Ovary (tissue), 9 donors: Measurements from ENCODE around the gene NEMP1. TPM values are rescaled to one million over a fixed set of nuclear protein-coding genes. Genes with fewer than 3 reads are reported as not detected.
"Not testable (repeated sequence)": the region's sequence is repeated elsewhere in the genome, so short reads cannot be mapped to it uniquely, and the experiment has no call there.

Experiments used
- DNase-seq, 5 donors: peaks; one replicate each; pipeline ENCODE4 v3.0.0-alpha.2; 2019 to 2020
- H3K27ac ChIP-seq, 2 donors: fragments of 200-600 bp; one replicate each; pipeline versions ENCODE4 v1.5.1 to v1.8.0; 2019 to 2022
- H3K27me3 ChIP-seq: fragments of 200-600 bp; one replicate; pipeline ENCODE4 v1.8.0; 2022
- H3K36me3 ChIP-seq: fragments of 200-600 bp; sonication (generic); one replicate; pipeline ENCODE4 v1.5.1; 2019
- H3K4me1 ChIP-seq: one replicate; pipeline ENCODE4 v1.8.1; 2013; ENCODE audit warnings: mild to moderate bottlenecking, moderate library complexity; ENCODE audit not compliant: insufficient read depth
- H3K4me3 ChIP-seq: fragments of 200-600 bp; sonication (generic); one replicate; pipeline ENCODE4 v1.5.1; 2017
- H3K9me3 ChIP-seq, 2 donors: fragments of 200-600 bp in 1 of 2; sonication (generic) in 1 of 2; one replicate each; pipeline versions ENCODE4 v1.5.1 to v1.8.1; 2013 to 2019; ENCODE audit warnings: mild to moderate bottlenecking in 1 of 2, moderate library complexity in 1 of 2
- EP300 ChIP-seq: sonication (generic); formaldehyde crosslinking; IDR thresholded peaks from one replicate; pipeline ENCODE4 v1.6.1; 2017; ENCODE audit warnings: antibody characterized with exemption
- POLR2A ChIP-seq: fragments of 450-650 bp; IDR thresholded peaks from one replicate; pipeline ENCODE4 v1.6.1; 2017; ENCODE audit warnings: antibody characterized with exemption, mild to moderate bottlenecking, moderate library complexity
- WGBS, 3 donors: extraction: QIAGEN DNeasy Blood & Tissue Kit in 1 of 3; methylation state at CpG; one replicate each; pipeline versions ENCODE4 v1.1.5 to v1.1.7; 2013 to 2017; 5-methylcytosine and 5-hydroxymethylcytosine counted together
- intact Hi-C, 4 donors: fragments of 100-400 bp; cut with DNase I; formaldehyde crosslinking; loops; one replicate each; pipeline versions ENCODE4 v1.11.0 to v1.15.1; 2022 to 2023
- polyA plus RNA-seq, 2 donors: library from polyadenylated mRNA; stranded (reverse); fragments of 200-250 nt in 1 of 2; fragments of 350-450 nt in 1 of 2; fragmentation: Illumina TruSeq in 1 of 2; extraction: RNeasy Lipid Tissue Mini Kit (QIAGEN cat#74804) in 1 of 2; gene quantifications; one replicate each; pipeline ENCODE4 v1.2.3, GENCODE V29; 2013 to 2014
- total RNA-seq, 7 donors: library from RNA; depleted of rRNA in 2 of 7; stranded (reverse); fragments of >200 nt in 2 of 7; fragmentation: NEBNext Ultra II Directional in 3 of 7; extraction: Animal tissue kit (Norgen Biotek cat#: 25700) in 3 of 7; gene quantifications; one replicate each; pipeline versions ENCODE4 v1.1.0 to v1.2.4, GENCODE V29; 2016 to 2023
- TF ChIP-seq, protein P1 (sequence below), 3 donors: fragments of 450-650 bp in 2 of 3; fragments of 200-600 bp in 1 of 3; IDR thresholded peaks; one replicate each; pipeline versions ENCODE4 v1.5.1 to v1.8.0; 2016 to 2022; ENCODE audit warnings: antibody characterized with exemption in 3 of 3, mild to moderate bottlenecking in 1 of 3
- donor health status: DM: no; HTN: no; CAD: no; lungs with moderate emphysema.
- donor health status: DM: no; HTN: no; CAD: no.
- donor health status: Bipolar disorder and iron deficiency.
- donor health status: DM: yes; HTN: yes; CAD: no.
- donor health status: DM: no; HTN: no; CAD: no.
- donor health status: DM: yes; HTN: yes; CAD: no.

The NEMP1 gene
- total and polyA plus RNA-seq, 9 donors, result 5.8 to 14.9 (median 10.8) TPM

- no peak for TF ChIP-seq EP300
- TF ChIP-seq, protein P1, sequence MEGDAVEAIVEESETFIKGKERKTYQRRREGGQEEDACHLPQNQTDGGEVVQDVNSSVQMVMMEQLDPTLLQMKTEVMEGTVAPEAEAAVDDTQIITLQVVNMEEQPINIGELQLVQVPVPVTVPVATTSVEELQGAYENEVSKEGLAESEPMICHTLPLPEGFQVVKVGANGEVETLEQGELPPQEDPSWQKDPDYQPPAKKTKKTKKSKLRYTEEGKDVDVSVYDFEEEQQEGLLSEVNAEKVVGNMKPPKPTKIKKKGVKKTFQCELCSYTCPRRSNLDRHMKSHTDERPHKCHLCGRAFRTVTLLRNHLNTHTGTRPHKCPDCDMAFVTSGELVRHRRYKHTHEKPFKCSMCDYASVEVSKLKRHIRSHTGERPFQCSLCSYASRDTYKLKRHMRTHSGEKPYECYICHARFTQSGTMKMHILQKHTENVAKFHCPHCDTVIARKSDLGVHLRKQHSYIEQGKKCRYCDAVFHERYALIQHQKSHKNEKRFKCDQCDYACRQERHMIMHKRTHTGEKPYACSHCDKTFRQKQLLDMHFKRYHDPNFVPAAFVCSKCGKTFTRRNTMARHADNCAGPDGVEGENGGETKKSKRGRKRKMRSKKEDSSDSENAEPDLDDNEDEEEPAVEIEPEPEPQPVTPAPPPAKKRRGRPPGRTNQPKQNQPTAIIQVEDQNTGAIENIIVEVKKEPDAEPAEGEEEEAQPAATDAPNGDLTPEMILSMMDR (IDR thresholded peaks at IDR 0.05), result no peak
- TF ChIP-seq POLR2A, result no peak
- H3K4me3 ChIP-seq, result no peak overlapping the region
- intact Hi-C loops, result no loop called here
- no peaks in the 10 kb centered on the region for H3K9me3 ChIP-seq
- DNase-seq, result no peak
- no peak overlapping the region for H3K27ac ChIP-seq
- WGBS, 3 donors, result 89 to 92% (median 90%) methylated on average over 9 of the region's 9 CpGs
- H3K36me3 ChIP-seq, result no peaks in the 10 kb centered on the region
- no peaks in the 10 kb centered on the region for H3K27me3 ChIP-seq
- H3K4me1 ChIP-seq, result no peaks in the 10 kb centered on the region
These were observed 58.4 kb downstream of the NEMP1 start for GRCh38 chr12:57019983-57020719.

DNA sequence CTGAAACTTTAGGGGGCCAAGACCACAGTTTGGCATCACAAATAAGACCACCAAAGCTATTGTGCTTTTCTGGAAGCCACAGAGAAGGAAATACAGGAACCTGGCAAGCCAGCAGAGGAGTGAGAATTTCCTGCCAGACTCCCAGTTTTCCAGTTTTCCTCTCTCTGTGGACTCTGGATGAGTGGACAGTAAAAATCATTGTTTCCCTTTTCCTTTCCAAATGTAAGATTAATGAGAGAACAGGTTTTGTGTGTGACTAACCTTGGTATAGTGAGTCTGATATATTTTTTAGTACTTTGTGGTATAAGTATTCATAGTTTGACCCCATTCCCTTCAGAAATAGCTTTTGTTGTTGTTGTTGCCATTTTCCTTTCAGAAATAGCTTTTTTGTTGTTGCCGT is 59.7 kb downstream of the NEMP1 start:
- H3K9me3 ChIP-seq, result no peaks in the 10 kb centered on the region
- WGBS, 3 donors, result 33 to 61% (median 40%) methylated on average over 1 of the region's 1 CpG
- H3K4me1 ChIP-seq, result no peaks in the 10 kb centered on the region
- intact Hi-C loops, result no loop called here
- H3K27ac ChIP-seq, result no peak overlapping the region
- no peak for DNase-seq
- H3K4me3 ChIP-seq, result no peak overlapping the region
- no peaks in the 10 kb centered on the region for H3K27me3 ChIP-seq
- H3K36me3 ChIP-seq, result no peaks in the 10 kb centered on the region
- TF ChIP-seq, protein P1 (IDR thresholded peaks at IDR 0.05), result no peak
- TF ChIP-seq EP300 (no peak), POLR2A (no peak)

DNA sequence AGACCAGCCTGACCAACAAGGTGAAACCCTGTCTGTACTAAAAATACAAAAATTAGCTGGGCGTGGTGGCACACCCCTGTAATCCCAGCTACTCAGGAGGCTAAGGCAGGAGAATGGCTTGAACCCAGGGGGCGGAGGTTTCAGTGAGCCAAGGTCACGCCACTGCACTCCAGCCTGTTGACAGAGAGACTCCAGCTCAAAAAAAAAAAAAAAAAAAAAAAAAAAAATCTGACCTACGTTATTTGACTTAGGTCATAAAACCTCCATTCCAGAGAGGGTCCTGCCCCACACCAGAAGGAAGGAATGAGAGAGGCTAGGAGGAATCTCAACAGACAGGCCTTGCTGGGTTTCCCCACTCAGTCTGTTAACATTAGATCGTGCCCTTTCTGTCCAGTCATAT is 60.2 kb downstream of the NEMP1 start:
- intact Hi-C loops, H3K4me3 ChIP-seq, H3K9me3 ChIP-seq, DNase-seq, H3K36me3 ChIP-seq, H3K27ac ChIP-seq, H3K4me1 ChIP-seq, H3K27me3 ChIP-seq: not testable (repeated sequence)
- 78 to 87% (median 82%) methylated on average over 5 of the region's 5 CpGs for WGBS, 3 donors

DNA sequence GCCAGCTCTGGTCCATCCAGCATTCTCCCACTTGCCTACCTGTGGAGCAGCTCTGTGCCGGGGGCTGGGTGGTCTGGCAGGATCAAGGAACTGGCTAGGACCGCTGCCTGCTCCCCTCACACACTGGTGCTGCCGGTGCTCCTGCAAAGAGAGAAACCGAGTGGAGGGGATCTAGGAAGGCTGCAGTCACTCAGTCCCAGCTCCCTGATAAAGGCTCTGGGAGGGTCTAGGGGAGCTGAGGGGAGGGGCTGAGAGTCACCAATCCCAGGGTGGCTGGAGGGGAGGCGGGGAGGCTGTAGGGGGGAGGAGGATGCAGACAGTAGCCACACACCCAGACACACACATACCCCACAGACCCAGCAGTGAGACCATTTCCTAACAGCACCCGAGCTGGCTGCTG is 62.2 kb downstream of the NEMP1 start, which contains the start of gene TAC3:
TAC3 (minus strand) TSS at position 182 of the 400 bp plus-strand sequence. CDS start 732 bp downstream, outside the sequence.
- Histone ChIP-seq H3K4me3 (no peak within 1 kb of the TSS), H3K9me3 (no peaks in the 10 kb centered on the region), H3K36me3 (no peaks in the 10 kb centered on the region), H3K27ac (no peak within 1 kb of the TSS), H3K27me3 (no peaks in the 10 kb centered on the region), H3K4me1 (no peaks in the 10 kb centered on the region)
- TF ChIP-seq POLR2A, result no peak
- no peak for DNase-seq
- WGBS, 3 donors, result 39 to 49% (median 40%) methylated on average over 6 of the region's 6 CpGs
- intact Hi-C loops, result no loop called here

DNA sequence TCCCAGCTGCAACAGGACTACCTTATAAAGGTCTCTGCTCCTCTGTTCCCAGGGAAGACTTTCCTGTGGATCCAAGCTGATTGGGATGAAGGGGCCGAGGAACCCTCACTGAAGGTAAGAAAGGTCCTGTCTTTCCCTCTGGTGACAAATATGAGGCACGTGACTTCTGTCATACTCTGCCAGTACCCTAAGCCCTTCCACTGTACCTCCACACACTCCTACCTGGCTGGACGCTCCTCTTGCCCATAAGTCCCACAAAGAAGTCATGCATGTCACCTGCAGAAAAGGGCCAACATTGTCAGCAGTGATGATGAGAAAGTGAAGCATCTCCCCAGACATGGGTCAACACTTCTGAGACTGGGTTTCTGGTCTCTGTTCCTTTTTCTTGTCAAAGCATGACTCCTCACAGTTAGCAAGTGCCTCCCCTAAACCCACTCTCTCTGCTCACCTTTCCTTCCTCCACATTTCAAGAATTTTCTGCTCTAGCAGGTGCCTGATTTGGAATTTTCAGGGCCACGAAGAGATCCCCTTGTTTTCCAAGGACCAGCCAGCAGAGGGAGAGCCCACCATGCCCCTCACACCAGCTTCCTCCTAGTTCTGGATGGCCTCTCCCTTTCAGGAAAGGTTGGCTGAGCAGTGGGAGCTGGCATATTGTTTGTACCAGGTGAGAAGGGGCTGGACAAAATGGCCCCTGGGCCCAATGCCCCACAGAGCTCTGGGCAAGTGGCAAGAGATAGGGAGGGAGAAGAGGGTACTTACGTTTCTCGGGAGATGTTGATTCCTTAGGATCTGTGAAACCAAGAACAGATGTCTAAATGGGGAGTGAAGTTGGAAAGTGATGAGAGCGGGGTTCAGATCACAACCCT is 65.8 kb downstream of the NEMP1 start:
- Histone ChIP-seq H3K4me3 (no peak overlapping the region), H3K4me1 (no peaks in the 10 kb centered on the region), H3K27me3 (no peaks in the 10 kb centered on the region), H3K9me3 (no peaks in the 10 kb centered on the region), H3K27ac (no peak overlapping the region), H3K36me3 (no peaks in the 10 kb centered on the region)
- 82 to 86% (median 83%) methylated on average over 7 of the region's 7 CpGs for WGBS, 3 donors
- TF ChIP-seq, protein P1 (IDR thresholded peaks at IDR 0.05), result no peak
- no peak for TF ChIP-seq POLR2A
- no peak for TF ChIP-seq EP300
- DNase-seq, result no peak
- intact Hi-C loops, result no loop called here
